Measurements from ENCODE around the gene ZC3HAV1. TPM values are rescaled to one million over a fixed set of nuclear protein-coding genes. Genes with fewer than 3 reads are reported as not detected.
A peak's percentile ranks its signal among the peaks of the same experiment; 100 is the strongest.

ZC3HAV1 gene
- total RNA-seq, 4 donors from 2014 or later = 30.3 to 38.2 (median 31.7) TPM

GRCh38 chr7:139075871-139076686 is 33.4 kb downstream of the ZC3HAV1 start:
- peaks cover 0 to 13% (median 1%) of the 10 kb centered on the region in 4 donors for H3K4me1 ChIP-seq
- no peak overlapping the region for H3K27ac ChIP-seq
- whole genome bisulfite sequencing, 2 donors = 84 to 88% methylated on average over 11 of the region's 11 CpGs
- H3K4me3 ChIP-seq = no peak overlapping the region
- H3K9me3 ChIP-seq = no peaks in the 10 kb centered on the region
- peaks cover 2 to 87% (median 22%) of the 10 kb centered on the region in 3 donors for H3K36me3 ChIP-seq
- no peak for DNase-seq (ENCODE audit: low spot score in 2 of 2)
- H3K27me3 ChIP-seq = no peaks in the 10 kb centered on the region
- no peak for TF ChIP-seq EP300 (IDR thresholded peaks at IDR 0.05)
- TF ChIP-seq CTCF (IDR thresholded peaks at IDR 0.05) = no peak
- no peak for TF ChIP-seq POLR2A (IDR thresholded peaks at IDR 0.05)

- peak in 1 of 2 donors; percentile 17 for TF ChIP-seq EP300 (IDR thresholded peaks at IDR 0.05)
- peak; percentile 71 to 83 (median 80) for TF ChIP-seq CTCF (IDR thresholded peaks at IDR 0.05)
- no peak for TF ChIP-seq POLR2A (IDR thresholded peaks at IDR 0.05)
Observed at GRCh38 chr7:139075031-139075652, 34.4 kb downstream of the ZC3HAV1 start.

GRCh38 chr7:139072796-139073195 is 36.7 kb downstream of the ZC3HAV1 start:
- H3K27me3 ChIP-seq = no peaks in the 10 kb centered on the region
- H3K27ac ChIP-seq = peak overlapping the region in 1 of 4 donors; percentile 6
- H3K4me1 ChIP-seq = peaks cover 0 to 5% (median 0%) of the 10 kb centered on the region in 4 donors
- H3K36me3 ChIP-seq = peaks cover 2 to 85% (median 28%) of the 10 kb centered on the region in 3 donors
- 76 to 83% methylated on average over 8 of the region's 8 CpGs for WGBS, 2 donors
- no peak for DNase-seq (ENCODE audit: low spot score in 2 of 2)
- H3K4me3 ChIP-seq = no peak overlapping the region
- no peaks in the 10 kb centered on the region for H3K9me3 ChIP-seq
- no peak for TF ChIP-seq EP300 (IDR thresholded peaks at IDR 0.05)
- TF ChIP-seq CTCF (IDR thresholded peaks at IDR 0.05) = no peak

More at GRCh38 chr7:139075031-139075652, 34.4 kb downstream of the ZC3HAV1 start:
- H3K27me3 ChIP-seq = no peaks in the 10 kb centered on the region
- 37 to 38% methylated on average over 9 of the region's 9 CpGs for WGBS, 2 donors
- peak overlapping the region in 2 of 4 donors; percentile 68 to 72 for H3K27ac ChIP-seq
- no peak overlapping the region for H3K4me3 ChIP-seq
- no peaks in the 10 kb centered on the region for H3K9me3 ChIP-seq
- peaks cover 0 to 13% (median 1%) of the 10 kb centered on the region in 4 donors for H3K4me1 ChIP-seq
- peak; percentile 29 to 90 for DNase-seq (ENCODE audit: low spot score in 2 of 2)
- peaks cover 2 to 86% (median 20%) of the 10 kb centered on the region in 3 donors for H3K36me3 ChIP-seq

GRCh38 chr7:139071680-139072079 is 37.8 kb downstream of the ZC3HAV1 start:
- TF ChIP-seq POLR2A (IDR thresholded peaks at IDR 0.05) (no peak), EP300 (IDR thresholded peaks at IDR 0.05) (no peak), CTCF (IDR thresholded peaks at IDR 0.05) (no peak)
- H3K4me3 ChIP-seq = no peak overlapping the region
- H3K36me3 ChIP-seq = peaks cover 2 to 85% (median 28%) of the 10 kb centered on the region in 3 donors
- 87 to 94% methylated on average over 3 of the region's 3 CpGs for WGBS, 2 donors
- H3K4me1 ChIP-seq = peaks cover 0 to 5% (median 0%) of the 10 kb centered on the region in 4 donors
- no peaks in the 10 kb centered on the region for H3K27me3 ChIP-seq
- no peaks in the 10 kb centered on the region for H3K9me3 ChIP-seq
- no peak for DNase-seq (ENCODE audit: low spot score in 2 of 2)
- H3K27ac ChIP-seq = no peak overlapping the region
